Measurements from ENCODE around the gene USH1C.

The USH1C gene

GRCh38 chr11:17446482-17446881, 97.7 kb downstream of the USH1C start:
- TF ChIP-seq CTCF (IDR thresholded peaks at IDR 0.05) = no peak

GRCh38 chr11:17445240-17445795, 98.9 kb downstream of the USH1C start:
- Mint-ChIP-seq H3K36me3 (ENCODE audit: low read depth) (no peaks in the 10 kb centered on the region), H3K27ac (no peak overlapping the region), H3K27me3 (ENCODE audit: low read depth, poor library complexity) (peaks cover 36% of the 10 kb centered on the region)

More at GRCh38 chr11:17446482-17446881, 97.7 kb downstream of the USH1C start:
- Mint-ChIP-seq H3K4me1 (peaks cover 14% of the 10 kb centered on the region), H3K27me3 (ENCODE audit: low read depth, poor library complexity) (peaks cover 35% of the 10 kb centered on the region), H3K27ac (no peak overlapping the region), H3K36me3 (ENCODE audit: low read depth) (no peaks in the 10 kb centered on the region), H3K4me3 (no peak overlapping the region), H3K9me3 (peaks cover under 1% of the 10 kb centered on the region)
- DNase-seq = no peak

GRCh38 chr11:17443926-17444690, 100.1 kb downstream of the USH1C start:
- DNase-seq = no peak
- H3K9me3 Mint-ChIP-seq = peaks cover 4% of the 10 kb centered on the region
- peaks cover 43% of the 10 kb centered on the region for H3K27me3 Mint-ChIP-seq (ENCODE audit: low read depth, poor library complexity)
- TF ChIP-seq CTCF (IDR thresholded peaks at IDR 0.05) = no peak
- H3K36me3 Mint-ChIP-seq (ENCODE audit: low read depth) = no peaks in the 10 kb centered on the region
- H3K27ac Mint-ChIP-seq = no peak overlapping the region
- peaks cover 29% of the 10 kb centered on the region for H3K4me1 Mint-ChIP-seq
- no peak overlapping the region for H3K4me3 Mint-ChIP-seq

More at GRCh38 chr11:17445240-17445795, 98.9 kb downstream of the USH1C start:
- peaks cover 4% of the 10 kb centered on the region for H3K9me3 Mint-ChIP-seq
- peaks cover 20% of the 10 kb centered on the region for H3K4me1 Mint-ChIP-seq
- DNase-seq = no peak
- H3K4me3 Mint-ChIP-seq = no peak overlapping the region
- TF ChIP-seq CTCF (IDR thresholded peaks at IDR 0.05) = no peak

All from nephron progenitor cell (in vitro differentiated cells).